ENCODE results near the gene ZNF26. TPM values are rescaled to one million over a fixed set of nuclear protein-coding genes. Genes with fewer than 3 reads are reported as not detected.

The ZNF26 gene
- total and polyA plus RNA-seq, 4 donors, result 0.75 to 16.7 (median 8.5) TPM

Other genes with a start within 250 kb of the ZNF26 start
- 10 to 100 TPM; 52.0 to 65.1 TPM for gene ANKLE2, start 224.5 kb upstream of the ZNF26 start, total RNA-seq
- 10 to 100 TPM in 1 of 2 donors, 1 to 10 TPM in 1; 7.6 to 55.7 TPM for gene ANKLE2, start 224.5 kb upstream of the ZNF26 start, polyA plus RNA-seq
- 10 to 100 TPM; 83.1 to 91.2 TPM for gene GOLGA3, start 157.5 kb upstream of the ZNF26 start, total RNA-seq
- gene GOLGA3, start 157.5 kb upstream of the ZNF26 start, polyA plus RNA-seq, result 10 to 100 TPM; 17.9 to 21.8 TPM
- 10 to 100 TPM; 53.4 to 58.7 TPM for gene CHFR, start 98.8 kb upstream of the ZNF26 start, total RNA-seq
- gene CHFR, start 98.8 kb upstream of the ZNF26 start, polyA plus RNA-seq, result 10 to 100 TPM in 1 of 2 donors, 1 to 10 TPM in 1; 9.1 to 36.5 TPM
- gene ZNF605, start 30.1 kb upstream of the ZNF26 start, total RNA-seq, result 10 to 100 TPM; 13.7 to 19.4 TPM
- gene ZNF605, start 30.1 kb upstream of the ZNF26 start, polyA plus RNA-seq, result 1 to 10 TPM; 1.0 to 6.8 TPM
- 10 to 100 TPM; 23.3 to 32.1 TPM for gene ZNF84, start 51.1 kb downstream of the ZNF26 start, total RNA-seq
- 1 to 10 TPM; 9.1 to 9.5 TPM for gene ZNF84, start 51.1 kb downstream of the ZNF26 start, polyA plus RNA-seq
- gene ZNF140, start 94.6 kb downstream of the ZNF26 start, total RNA-seq, result 10 to 100 TPM; 13.2 to 18.0 TPM
- gene ZNF140, start 94.6 kb downstream of the ZNF26 start, polyA plus RNA-seq, result 10 to 100 TPM in 1 of 2 donors, 1 to 10 TPM in 1; 9.8 to 15.3 TPM
- gene ZNF891, start 143.9 kb downstream of the ZNF26 start, total RNA-seq, result 1 to 10 TPM; 3.5 to 4.9 TPM
- 1 to 10 TPM in 1 of 2 donors, under 1 TPM in 1; 0.50 to 1.2 TPM for gene ZNF891, start 143.9 kb downstream of the ZNF26 start, polyA plus RNA-seq
- 10 to 100 TPM; 14.8 to 16.2 TPM for gene ZNF10, start 144.3 kb downstream of the ZNF26 start, total RNA-seq
- gene ZNF10, start 144.3 kb downstream of the ZNF26 start, polyA plus RNA-seq, result 10 to 100 TPM in 1 of 2 donors, 1 to 10 TPM in 1; 3.3 to 19.1 TPM
- gene ZNF268, start 195.1 kb downstream of the ZNF26 start, total RNA-seq, result 10 to 100 TPM; 15.7 to 18.9 TPM
- gene ZNF268, start 195.1 kb downstream of the ZNF26 start, polyA plus RNA-seq, result 1 to 10 TPM; 4.2 to 5.0 TPM
- gene ANHX, start 249.5 kb downstream of the ZNF26 start, total RNA-seq, result not detected
- gene ANHX, start 249.5 kb downstream of the ZNF26 start, polyA plus RNA-seq, result not detected

Measured in aorta (tissue), 4 donors.